ENCODE measurements around the gene GATM.
"Not testable (repeated sequence)": the region's sequence is repeated elsewhere in the genome, so short reads cannot be mapped to it uniquely, and the experiment has no call there.

Gene GATM

DNA sequence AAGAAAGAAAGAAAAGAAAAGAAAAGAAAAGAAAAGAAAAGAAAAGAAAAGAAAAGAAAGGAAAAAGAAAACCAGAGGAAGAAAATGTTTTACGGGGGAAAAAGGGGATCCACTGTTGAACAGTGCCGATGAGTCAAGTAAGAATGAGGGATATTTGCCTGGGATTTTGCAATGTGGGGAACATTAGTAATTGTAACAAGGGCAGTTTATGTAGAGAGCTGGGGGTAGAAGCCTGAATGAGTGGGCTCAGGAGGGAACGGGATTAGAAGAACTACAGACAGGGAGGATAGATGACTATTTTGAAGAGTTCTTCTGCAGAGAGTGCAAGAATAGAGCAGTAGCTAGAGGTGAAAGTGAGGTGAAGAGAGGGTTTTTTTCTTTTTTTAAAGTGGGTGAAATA lies 28.7 kb downstream of the GATM start:
- peak in 2 of 4 experiments; percentile 5 to 29 for DNase-seq

DNA sequence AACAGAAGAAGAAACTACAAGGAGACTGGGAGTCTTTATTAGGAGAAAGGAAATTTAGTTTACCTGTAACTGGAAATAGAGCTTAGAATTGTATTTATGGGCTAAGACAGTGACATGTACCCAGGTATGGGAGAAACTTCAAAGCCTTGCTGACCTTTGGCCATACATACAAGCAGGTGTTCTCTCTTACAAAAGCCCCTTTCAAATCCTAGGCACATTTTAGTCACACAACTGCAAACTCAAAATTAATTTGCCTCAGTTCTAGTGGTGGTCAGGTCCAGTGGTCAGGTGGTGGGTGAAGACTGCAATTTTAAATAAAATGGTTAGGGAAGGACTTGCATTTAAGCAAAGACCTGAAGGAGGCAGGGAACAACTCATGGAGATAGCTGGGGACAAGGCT lies 30.4 kb downstream of the GATM start:
- no peak for DNase-seq

DNA sequence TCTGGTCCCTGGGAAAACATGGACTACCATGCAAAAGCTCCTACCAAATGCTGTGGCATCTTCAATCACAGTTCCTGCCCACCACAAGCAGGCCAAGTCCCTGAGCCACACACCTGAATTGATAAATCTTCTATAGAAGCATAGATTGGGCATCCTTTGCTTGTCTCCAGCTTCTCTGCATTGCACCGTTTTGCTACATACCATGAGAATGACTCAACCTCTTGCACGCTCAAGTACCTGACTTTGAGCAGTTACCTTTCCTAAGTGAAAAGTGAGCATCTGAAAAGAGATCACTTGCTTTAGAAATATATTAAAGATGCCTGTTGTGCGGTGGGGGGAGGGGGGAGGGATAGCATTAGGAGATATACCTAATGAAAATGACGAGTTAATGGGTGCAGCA lies 31.3 kb downstream of the GATM start:
- no peak for DNase-seq

DNA sequence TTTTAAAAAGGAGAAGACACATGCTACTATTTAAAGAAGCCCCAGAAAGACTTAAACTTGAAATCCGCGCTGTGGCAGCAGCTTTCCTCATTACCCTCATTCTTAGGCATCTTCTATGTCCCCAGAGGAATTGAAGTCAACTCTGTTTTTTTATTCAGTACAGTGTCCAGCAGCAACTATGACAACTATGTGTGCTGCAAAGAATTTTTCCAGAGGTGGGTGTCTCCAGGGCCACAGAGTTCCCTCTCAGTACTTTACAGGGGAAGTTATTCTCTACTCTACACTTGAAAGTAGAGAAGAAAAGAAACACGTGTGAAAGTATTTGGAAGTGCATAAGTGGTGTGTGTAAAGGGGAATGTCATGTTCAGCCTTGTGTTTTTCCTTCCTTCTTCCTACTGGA lies 32.0 kb downstream of the GATM start:
- peak in 1 of 4 experiments; percentile 7 for DNase-seq

DNA sequence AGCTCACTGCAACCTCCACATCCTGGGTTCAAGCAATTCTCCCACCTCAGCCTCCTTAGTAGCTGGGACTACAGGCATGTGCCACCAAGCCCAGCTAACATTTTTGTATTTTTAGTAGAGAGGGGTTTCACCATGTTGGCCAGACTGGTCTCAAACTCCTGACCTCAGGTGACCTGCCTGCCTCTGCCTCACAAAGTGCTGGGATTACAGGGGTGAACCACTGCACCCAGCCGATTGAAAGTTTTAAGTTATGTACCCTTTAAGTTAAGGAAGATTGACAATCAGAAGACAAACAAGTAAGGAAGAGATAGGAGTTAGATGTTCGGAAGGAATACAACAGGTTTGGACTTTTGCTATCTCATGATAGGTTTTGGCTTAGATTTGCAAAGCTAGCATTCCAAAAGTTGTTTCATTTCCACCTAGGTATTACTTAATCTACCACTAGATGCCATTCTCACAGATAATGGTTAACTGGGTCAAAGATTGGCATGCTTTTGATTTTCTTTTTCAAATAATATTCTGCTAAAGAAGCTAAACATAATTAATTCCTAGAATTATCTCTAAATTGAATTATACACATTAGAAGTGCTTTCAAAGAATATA lies 35.0 kb downstream of the GATM start:
- no peak for DNase-seq

DNA sequence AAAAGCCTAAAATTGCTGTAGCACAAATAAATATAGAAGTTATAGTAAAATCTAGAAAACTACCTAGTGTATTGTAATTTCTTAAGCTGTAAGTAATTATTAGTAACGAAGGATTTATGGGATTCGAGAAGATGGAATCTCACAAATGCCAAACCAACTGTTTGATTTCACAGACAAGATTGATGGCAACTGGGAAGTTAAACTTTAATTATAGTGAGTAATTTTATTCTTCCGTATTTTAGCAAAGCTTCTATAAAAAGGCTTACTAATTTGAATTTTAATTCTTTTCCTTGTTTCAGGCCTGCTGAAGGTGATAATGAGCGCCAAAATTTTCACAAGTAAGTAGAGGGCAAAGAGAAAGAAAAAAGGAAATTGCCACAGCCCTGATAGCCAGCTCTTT lies 36.6 kb downstream of the GATM start:
- DNase-seq: no peak

DNA sequence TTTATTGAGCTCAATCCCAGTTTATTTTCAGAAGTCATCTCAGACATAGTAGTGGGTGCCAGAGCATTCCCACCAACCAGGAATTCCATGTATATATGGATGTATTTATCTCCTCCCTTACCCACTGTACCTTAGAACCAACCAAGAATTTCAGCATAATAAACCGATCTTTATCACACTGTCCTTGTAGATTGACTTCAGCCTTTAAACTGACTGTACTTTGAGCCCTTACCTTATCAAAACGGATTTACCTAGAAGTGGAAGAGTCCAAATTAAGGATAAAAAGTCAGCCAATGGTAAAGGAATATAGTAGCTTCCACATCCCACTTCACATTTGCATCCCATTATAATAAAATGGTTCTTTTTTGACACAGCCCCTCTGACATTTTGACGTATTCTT lies 37.9 kb downstream of the GATM start:
- no peak for DNase-seq

DNA sequence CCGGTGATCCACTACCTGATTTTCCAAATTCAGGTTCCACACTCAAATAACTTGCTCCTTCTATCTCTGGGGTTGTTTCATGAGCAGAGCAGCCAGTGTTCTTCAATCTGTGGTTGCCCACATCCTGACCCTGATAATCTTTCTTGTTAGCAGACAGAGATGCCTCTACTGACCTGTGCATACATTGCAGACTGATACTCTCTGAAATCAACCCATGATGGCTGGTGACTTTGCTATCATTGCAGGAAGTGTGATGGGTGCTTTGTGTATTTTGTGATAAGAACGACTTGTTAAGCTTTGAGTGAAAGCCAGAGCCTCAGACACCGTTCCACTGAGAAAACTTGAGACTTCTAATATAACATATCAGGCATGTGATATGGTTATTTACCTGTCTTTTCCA lies 39.9 kb downstream of the GATM start:
- DNase-seq: no peak

DNA sequence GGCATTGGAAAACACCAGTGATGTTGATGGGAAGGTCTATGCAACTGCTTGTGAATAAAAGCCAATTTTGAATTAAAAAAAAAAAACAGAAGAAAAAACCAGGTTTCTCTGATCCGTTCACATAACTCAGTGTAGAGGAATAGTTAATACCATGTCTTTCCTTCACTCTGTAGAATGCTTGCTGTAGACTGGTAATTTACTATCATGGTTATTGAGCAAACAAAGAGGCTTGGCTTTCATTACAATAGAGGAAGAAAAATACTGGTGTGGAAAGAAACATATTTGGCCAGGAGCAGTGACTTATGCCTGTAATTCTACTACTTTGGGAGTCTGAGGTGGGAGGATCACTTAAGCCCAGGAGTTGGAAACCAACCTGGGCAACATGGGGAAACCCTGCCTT lies 41.1 kb downstream of the GATM start:
- peak in 2 of 4 experiments; percentile 15 to 31 for DNase-seq

DNA sequence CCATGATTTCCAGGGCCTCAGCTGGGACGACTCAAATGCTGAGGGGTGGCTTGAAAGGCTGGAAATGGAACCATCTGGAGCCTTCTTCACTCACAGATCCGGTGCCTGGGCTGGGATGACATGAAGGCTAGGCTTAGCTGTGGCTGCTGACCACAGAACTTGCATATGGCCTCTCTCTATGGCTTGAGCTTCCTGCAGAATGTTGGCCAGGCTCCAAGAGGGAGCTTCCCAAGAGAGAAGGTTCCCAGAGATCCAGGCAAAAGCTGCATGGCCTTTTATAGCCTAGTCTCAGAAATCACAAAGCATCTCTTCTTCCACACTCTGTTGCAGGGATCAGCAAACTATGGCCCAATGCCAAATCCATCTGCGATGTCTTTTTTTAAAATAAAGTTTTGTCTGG lies 44.8 kb downstream of the GATM start:
- peak; percentile 21 to 70 (median 57) for DNase-seq

DNA sequence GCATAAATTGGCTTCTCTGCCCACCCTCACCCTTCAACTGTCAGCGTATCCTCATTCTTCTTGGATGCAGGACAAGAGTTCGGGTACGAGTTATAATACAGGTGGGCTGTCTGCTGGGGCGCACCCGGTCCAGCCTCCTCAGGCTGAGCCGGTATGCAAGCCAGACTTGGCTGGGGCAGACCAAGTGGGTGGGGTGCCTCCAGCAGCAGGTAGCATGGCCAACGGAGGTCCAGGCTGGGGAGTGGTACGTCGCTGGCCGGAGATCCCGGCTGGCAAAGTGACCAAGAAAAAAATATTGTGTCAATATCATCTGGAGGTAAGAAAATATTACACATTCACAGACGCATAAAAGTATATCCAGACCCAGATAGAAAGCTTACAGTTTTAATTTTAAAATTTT lies 45.6 kb downstream of the GATM start:
- DNase-seq: no peak

DNA sequence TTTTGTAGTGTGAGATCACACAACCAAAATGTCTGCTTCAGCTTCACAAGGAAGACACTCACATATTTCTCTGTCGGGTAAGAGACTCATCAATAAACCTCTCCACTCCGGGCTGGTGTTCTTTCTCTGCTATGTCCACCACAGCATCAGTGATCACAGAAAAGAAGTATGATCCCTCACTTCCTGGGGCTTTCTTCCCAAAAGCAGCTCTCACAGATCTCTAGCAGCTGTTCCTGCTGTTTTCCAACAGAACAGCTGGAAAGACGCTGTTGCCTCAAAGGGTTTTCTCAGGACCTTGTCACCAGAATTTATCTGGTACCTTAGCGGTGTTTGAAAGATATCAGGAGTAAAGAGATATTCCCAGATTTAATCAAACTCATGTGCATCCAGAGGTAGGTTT lies 46.4 kb downstream of the GATM start:
- no peak for DNase-seq

DNA sequence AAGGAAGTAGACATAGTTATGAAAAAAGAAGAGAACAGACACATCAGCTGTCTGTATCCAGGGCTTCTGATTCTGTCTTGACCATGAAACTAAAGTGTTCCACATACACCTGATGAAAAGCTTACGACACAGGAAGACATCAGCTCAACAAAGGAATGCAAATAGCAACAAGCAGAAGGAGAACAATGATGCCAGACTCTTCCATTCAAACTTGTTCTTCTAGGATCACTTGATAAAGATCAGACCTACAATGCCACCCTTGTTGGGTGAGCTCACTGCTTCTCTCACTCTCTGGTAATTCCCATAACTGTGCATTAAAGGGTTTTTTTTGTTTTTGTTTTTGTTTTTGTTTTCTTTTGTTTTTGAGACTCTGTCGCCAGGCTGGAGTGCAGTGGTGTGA lies 49.7 kb downstream of the GATM start:
- DNase-seq: no peak

DNA sequence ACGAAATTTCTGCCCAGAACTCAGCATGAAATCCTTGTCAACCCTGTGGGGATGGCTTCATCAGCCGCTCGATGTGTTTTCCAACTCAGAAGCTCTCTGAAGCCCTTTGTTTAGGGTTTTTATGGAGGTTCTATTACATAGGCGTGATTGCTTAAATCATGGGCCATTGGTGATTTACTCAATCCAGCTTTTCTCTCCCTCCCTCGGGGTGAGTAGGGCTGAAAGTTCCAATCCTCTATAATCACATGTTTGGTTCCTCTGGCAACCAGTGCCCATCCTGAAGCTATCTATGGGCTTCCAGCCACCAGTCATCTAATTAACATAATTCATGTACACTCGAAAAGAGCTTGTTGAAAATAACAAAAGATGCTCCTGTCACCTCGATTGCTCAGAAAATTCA lies 51.6 kb downstream of the GATM start:
- DNase-seq: no peak

DNA sequence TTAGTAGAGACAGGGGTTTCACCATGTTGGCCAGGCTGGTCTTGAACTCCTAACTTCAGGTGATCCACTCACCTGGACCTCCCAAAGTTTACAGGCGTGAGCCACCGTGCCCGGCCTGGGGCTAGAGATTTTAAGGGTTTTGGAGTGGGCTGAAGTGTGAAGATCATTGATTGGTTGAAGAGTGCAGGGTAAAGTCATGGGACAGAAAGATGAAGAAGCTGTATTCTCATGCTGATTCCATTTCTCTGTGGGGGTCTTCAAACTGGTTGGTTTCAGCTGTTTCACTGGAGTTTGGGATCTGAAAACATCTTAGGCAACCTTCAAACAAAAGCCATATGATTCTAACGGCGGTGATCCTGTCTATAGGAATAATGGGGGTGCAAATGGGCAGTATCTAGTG lies 52.1 kb downstream of the GATM start:
- DNase-seq: no peak

DNA sequence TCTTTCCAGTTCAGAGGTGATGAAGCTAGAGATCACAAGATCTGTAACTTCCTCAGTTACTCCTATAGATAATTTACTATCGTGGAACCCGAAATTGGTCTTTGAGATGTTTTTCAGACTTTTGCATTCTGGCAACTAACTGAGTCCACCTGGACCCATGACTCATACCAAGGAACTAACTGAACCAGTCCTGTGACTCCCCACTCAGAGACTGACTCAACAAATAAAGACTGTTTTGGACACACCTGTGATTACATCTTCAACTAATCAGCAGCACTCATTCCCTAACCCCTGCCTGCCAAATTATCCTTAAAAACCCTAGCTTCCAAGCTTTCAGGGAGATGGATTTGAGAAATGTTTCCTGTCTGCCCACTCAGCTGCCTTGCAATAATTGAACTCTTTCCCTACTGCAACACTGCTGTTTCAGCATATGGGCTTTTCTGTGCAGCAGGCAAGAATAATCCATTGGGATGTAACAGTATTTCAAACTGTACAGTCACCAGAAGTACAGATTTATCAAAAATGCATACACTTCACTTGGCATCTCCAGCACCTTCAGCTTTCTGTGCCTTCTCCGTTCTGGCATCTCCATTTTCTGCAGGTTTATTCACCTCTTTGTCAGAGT lies 57.7 kb downstream of the GATM start:
- no peak for DNase-seq

DNA sequence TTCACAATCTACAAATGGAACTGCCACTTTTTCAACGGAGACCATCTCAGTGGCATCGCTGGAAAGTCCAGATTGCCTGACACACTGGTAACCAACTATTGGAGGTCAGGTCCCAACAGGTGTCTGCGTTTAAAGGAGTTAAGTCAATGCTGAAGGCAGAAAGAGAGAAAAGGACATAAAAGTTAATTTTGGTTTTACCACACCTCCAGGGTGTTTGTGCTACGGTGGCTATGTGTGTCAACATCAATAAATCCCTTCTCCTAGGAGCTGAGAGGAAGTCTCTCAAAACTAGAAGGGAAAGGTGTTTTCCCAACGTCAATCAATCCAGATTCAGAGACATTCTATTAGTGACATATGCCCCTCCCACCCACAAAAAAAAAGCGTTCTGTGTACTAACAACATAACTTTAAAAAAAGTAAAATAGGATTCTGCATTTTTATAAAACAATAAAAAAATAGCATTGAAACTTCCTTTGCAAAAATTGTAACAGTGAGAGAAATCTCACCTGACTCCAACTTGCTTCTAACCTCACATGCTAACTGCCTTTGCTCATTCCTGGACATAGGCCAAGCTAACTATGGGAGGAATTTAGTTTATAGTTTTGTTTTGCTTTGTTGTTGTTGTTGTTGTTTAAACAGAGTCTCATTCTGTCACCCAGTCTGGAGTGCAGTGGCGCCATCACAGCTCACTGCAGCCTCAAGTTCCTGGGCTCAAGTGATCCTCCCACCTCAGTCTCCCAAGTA lies 58.7 kb downstream of the GATM start:
- DNase-seq: no peak

DNA sequence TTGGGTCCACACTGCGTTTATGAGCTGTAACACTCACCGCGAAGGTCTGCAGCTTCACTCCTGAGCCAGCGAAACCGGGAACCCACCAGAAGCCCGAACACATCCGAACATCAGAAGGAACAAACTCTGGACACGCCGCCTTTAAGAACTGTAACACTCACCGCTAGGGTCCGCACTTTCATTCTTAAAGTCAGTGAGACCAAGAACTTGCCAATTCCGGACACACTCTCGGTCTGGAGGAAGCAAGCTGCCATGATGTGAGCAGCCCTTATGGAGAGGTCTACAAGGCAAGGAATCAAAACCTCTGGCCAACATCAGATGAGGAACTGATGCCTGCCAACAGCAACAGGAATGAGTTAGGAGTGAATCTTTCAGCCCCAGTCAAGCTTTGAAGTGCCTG lies 63.4 kb downstream of the GATM start:
- peak; percentile 34 to 66 (median 48) for DNase-seq

DNA sequence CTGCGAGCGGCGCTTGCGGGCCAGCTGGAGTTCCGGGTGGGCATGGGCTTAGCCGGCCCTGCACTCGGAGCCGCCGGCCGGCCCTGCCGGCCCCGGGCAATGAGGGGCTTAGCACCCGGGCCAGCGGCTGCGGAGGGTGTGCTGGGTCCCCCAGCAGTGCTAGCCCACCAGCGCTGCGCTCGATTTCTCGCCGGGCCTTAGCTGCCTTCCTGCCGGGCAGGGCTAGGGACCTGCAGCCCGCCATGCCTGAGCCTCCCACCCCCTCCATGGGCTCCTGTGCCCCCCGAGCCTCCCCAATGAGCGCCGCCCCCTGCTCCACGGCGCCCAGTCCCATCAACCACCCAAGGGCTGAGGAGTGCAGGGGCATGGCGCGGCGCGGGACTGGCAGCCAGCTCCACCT lies 64.2 kb downstream of the GATM start:
- DNase-seq: not testable (repeated sequence)
